Neural cell (in vitro differentiated cells): ENCODE measurements around the gene TMEM151A. TPM values are rescaled to one million over a fixed set of nuclear protein-coding genes. Genes with fewer than 3 reads are reported as not detected.

ENCODE experiments used
- H2AFZ ChIP-seq: fragments of 200-600, 300-800 bp; sonication (generic), shearing (Covaris generic); 2 replicates; pipeline ENCODE4 v1.6.0; 2014; ENCODE audit warnings: low read depth, mild to moderate bottlenecking, antibody characterized with exemption, low read length, moderate library complexity
- H3F3A ChIP-seq: fragments of 200-600 bp; shearing (Covaris generic); 2 replicates; pipeline ENCODE4 v1.6.1; 2016; ENCODE audit warnings: mild to moderate bottlenecking, moderate library complexity, mixed read lengths, antibody characterized with exemption, low read length; ENCODE audit not compliant: insufficient read depth, poor library complexity, severe bottlenecking
- H3K27ac ChIP-seq: fragments of 200-600, 300-800 bp; sonication (generic), shearing (Covaris generic); 2 replicates; pipeline ENCODE4 v1.5.1; 2014; ENCODE audit warnings: mild to moderate bottlenecking, low read length, moderate library complexity
- H3K27me3 ChIP-seq: fragments of 300-800, 200-600 bp; sonication (generic), shearing (Covaris generic); 2 replicates; pipeline ENCODE4 v1.6.0; 2014; ENCODE audit warnings: mild to moderate bottlenecking, low read depth, low read length, moderate library complexity; ENCODE audit not compliant: insufficient read depth
- H3K36me3 ChIP-seq: fragments of 300-800, 200-600 bp; sonication (generic), shearing (Covaris generic); 2 replicates; pipeline ENCODE4 v1.5.1; 2014; ENCODE audit warnings: mild to moderate bottlenecking, antibody characterized with exemption, low read length, moderate library complexity; ENCODE audit not compliant: insufficient read depth
- H3K4me2 ChIP-seq: fragments of 300-800, 200-600 bp; sonication (generic), shearing (Covaris generic); 2 replicates; pipeline ENCODE4 v1.6.0; 2014; ENCODE audit warnings: mild to moderate bottlenecking, low read length
- H3K4me3 ChIP-seq: fragments of 300-800, 200-600 bp; sonication (generic), shearing (Covaris generic); 2 replicates; pipeline ENCODE4 v1.5.1; 2014; ENCODE audit warnings: mild to moderate bottlenecking, low read length, moderate library complexity
- H3K79me2 ChIP-seq: fragments of 200-600 bp; shearing (Covaris generic); replicated peaks from 2 replicates; pipeline ENCODE4 v1.6.0; 2014; ENCODE audit warnings: mild to moderate bottlenecking, low read length, moderate library complexity; ENCODE audit not compliant: insufficient read depth
- H3K9ac ChIP-seq: fragments of 300-800, 200-600 bp; sonication (generic), shearing (Covaris generic); 2 replicates; pipeline ENCODE4 v1.6.1; 2016; ENCODE audit warnings: mild to moderate bottlenecking, low read length, mixed read lengths
- H3K9me2 ChIP-seq: fragments of 200-600 bp; shearing (Covaris generic); 2 replicates; pipeline ENCODE4 v1.6.1; 2016; ENCODE audit warnings: mild to moderate bottlenecking, low read length, mixed read lengths; ENCODE audit not compliant: insufficient read depth
- H3K9me3 ChIP-seq: fragments of 200-600, 300-800 bp; sonication (generic), shearing (Covaris generic); 2 replicates; pipeline ENCODE4 v1.6.1; 2016; ENCODE audit warnings: mild to moderate bottlenecking, mixed run types, low read length, moderate library complexity, mixed read lengths
- H4K20me1 ChIP-seq: fragments of 200-600 bp; shearing (Covaris generic); 2 replicates; pipeline ENCODE4 v1.6.1; 2016; ENCODE audit warnings: mild to moderate bottlenecking, mixed run types; ENCODE audit not compliant: insufficient read depth
- CTCF ChIP-seq: fragments of 450-650 bp; IDR thresholded peaks from 2 replicates; pipeline ENCODE4 v1.5.1; 2014; ENCODE audit warnings: antibody characterized with exemption, mild to moderate bottlenecking, moderate library complexity; ENCODE audit not compliant: poor library complexity, severe bottlenecking
- EP300 ChIP-seq: fragments of 450-650 bp; conservative IDR thresholded peaks from 2 replicates; pipeline ENCODE4 v1.6.1; 2014; ENCODE audit warnings: antibody characterized with exemption, mild to moderate bottlenecking, moderate library complexity; ENCODE audit not compliant: poor library complexity, severe bottlenecking
- EZH2 ChIP-seq: fragments of 200-600, 300-800 bp; shearing (Covaris generic), sonication (generic); IDR thresholded peaks from 2 replicates; pipeline ENCODE4 v1.6.1; 2014; ENCODE audit warnings: antibody characterized with exemption, low read length, borderline replicate concordance, mild to moderate bottlenecking; ENCODE audit not compliant: insufficient read depth, poor library complexity, severe bottlenecking
- MXI1 ChIP-seq: fragments of 450-650 bp; conservative IDR thresholded peaks from 2 replicates; pipeline ENCODE4 v1.6.1; 2014; ENCODE audit warnings: antibody characterized with exemption, mild to moderate bottlenecking; ENCODE audit not compliant: poor library complexity, severe bottlenecking
- POLR2AphosphoS5 ChIP-seq: IDR thresholded peaks from 2 replicates; pipeline ENCODE4 v1.6.1; 2012
- RAD21 ChIP-seq: fragments of 450-650 bp; conservative IDR thresholded peaks from 2 replicates; pipeline ENCODE4 v1.6.1; 2014; ENCODE audit warnings: antibody characterized with exemption, mild to moderate bottlenecking, moderate library complexity
- REST ChIP-seq: IDR thresholded peaks from 2 replicates; pipeline ENCODE4 v1.6.1; 2012; ENCODE audit warnings: borderline replicate concordance
- SMC3 ChIP-seq: fragments of 450-650 bp; conservative IDR thresholded peaks from 2 replicates; pipeline ENCODE4 v1.6.1; 2014; ENCODE audit warnings: antibody characterized with exemption, mild to moderate bottlenecking, moderate library complexity; ENCODE audit not compliant: poor library complexity
- TAF1 ChIP-seq: IDR thresholded peaks from 2 replicates; pipeline ENCODE4 v1.6.1; 2012; ENCODE audit warnings: low read depth
- polyA plus RNA-seq: library from polyadenylated mRNA; depleted of rRNA; stranded (reverse); fragments of >200 nt; gene quantifications from 2 replicates; pipeline ENCODE4 v1.2.3, GENCODE V29; 2014

TMEM151A gene
- polyA plus RNA-seq, 1 donor from 2014 or later: 5.3 TPM

GRCh38 chr11:66289548-66290329, 2.0 kb upstream of the TMEM151A start:
- peaks cover 17% of the 10 kb centered on the region for H3K79me2 ChIP-seq
- H3K9me2 ChIP-seq: no peaks in the 10 kb centered on the region
- no peak overlapping the region for H2AFZ ChIP-seq
- peak overlapping the region; percentile 68 for H3K4me2 ChIP-seq
- H3F3A ChIP-seq: no peaks in the 10 kb centered on the region
- H3K27ac ChIP-seq: peak overlapping the region; percentile 73
- H4K20me1 ChIP-seq: no peaks in the 10 kb centered on the region
- TF ChIP-seq CTCF (no peak), RAD21 (peak; percentile 9), REST (peak; percentile 87), SMC3 (no peak), POLR2AphosphoS5 (no peak)
- no peaks in the 10 kb centered on the region for H3K36me3 ChIP-seq
- H3K27me3 ChIP-seq: peaks cover 32% of the 10 kb centered on the region
- no peaks in the 10 kb centered on the region for H3K9me3 ChIP-seq
- H3K9ac ChIP-seq: peak overlapping the region; percentile 84
- peak overlapping the region; percentile 86 for H3K4me3 ChIP-seq

- no peak overlapping the region for H3K4me2 ChIP-seq
- H3K36me3 ChIP-seq: no peaks in the 10 kb centered on the region
- peaks cover 32% of the 10 kb centered on the region for H3K27me3 ChIP-seq
- no peaks in the 10 kb centered on the region for H4K20me1 ChIP-seq
- H3F3A ChIP-seq: no peaks in the 10 kb centered on the region
- H3K9me3 ChIP-seq: no peaks in the 10 kb centered on the region
- no peaks in the 10 kb centered on the region for H3K9me2 ChIP-seq
- H3K79me2 ChIP-seq: peaks cover 17% of the 10 kb centered on the region
- TF ChIP-seq SMC3: no peak
- no peak for TF ChIP-seq EP300
- no peak for TF ChIP-seq POLR2AphosphoS5
- TF ChIP-seq EZH2: no peak
- no peak for TF ChIP-seq TAF1
- no peak for TF ChIP-seq REST
- TF ChIP-seq CTCF: no peak
- no peak for TF ChIP-seq RAD21
- no peak for TF ChIP-seq MXI1
- H2AFZ ChIP-seq: no peak overlapping the region
- peak overlapping the region; percentile 84 for H3K9ac ChIP-seq
- H3K27ac ChIP-seq: no peak overlapping the region
- peak overlapping the region; percentile 86 for H3K4me3 ChIP-seq
Measured at GRCh38 chr11:66290330-66290621, 1.4 kb upstream of the TMEM151A start.
